Measurements from ENCODE around the gene B3GALT5. TPM values are rescaled to one million over a fixed set of nuclear protein-coding genes. Genes with fewer than 3 reads are reported as not detected.

The B3GALT5 gene
- total RNA-seq, 2 donors from 2014 or later = 0.64 to 1.2 TPM

DNA sequence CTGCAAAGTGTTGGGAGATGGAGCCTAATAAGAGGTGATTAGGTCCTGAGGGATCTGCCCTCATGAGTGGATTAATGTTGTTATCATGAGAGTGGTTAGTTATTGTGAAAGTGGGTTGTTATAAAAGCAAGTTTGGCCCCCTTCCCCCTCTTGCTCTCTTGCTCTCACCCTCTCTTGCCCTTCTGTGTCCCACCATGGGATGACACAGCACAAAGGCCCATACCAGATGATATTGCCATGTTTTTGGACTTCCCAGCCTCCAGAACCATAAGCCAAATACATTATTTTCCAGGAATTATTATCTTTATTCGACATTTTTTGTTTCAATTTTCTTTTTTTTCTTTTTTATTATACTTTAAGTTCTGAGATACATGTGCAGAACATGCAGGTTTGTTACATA, 90.8 kb downstream of the B3GALT5 start:
- TF ChIP-seq POLR2AphosphoS5 (IDR thresholded peaks at IDR 0.05) (no peak), POLR2A (IDR thresholded peaks at IDR 0.05) (no peak)
- TF ChIP-seq, protein P1, sequence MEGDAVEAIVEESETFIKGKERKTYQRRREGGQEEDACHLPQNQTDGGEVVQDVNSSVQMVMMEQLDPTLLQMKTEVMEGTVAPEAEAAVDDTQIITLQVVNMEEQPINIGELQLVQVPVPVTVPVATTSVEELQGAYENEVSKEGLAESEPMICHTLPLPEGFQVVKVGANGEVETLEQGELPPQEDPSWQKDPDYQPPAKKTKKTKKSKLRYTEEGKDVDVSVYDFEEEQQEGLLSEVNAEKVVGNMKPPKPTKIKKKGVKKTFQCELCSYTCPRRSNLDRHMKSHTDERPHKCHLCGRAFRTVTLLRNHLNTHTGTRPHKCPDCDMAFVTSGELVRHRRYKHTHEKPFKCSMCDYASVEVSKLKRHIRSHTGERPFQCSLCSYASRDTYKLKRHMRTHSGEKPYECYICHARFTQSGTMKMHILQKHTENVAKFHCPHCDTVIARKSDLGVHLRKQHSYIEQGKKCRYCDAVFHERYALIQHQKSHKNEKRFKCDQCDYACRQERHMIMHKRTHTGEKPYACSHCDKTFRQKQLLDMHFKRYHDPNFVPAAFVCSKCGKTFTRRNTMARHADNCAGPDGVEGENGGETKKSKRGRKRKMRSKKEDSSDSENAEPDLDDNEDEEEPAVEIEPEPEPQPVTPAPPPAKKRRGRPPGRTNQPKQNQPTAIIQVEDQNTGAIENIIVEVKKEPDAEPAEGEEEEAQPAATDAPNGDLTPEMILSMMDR (IDR thresholded peaks at IDR 0.05) = no peak
- 91% methylated on average over 1 of the region's 1 CpG for WGBS
- intact Hi-C loops (cut with DNase I) = no loop called here

DNA sequence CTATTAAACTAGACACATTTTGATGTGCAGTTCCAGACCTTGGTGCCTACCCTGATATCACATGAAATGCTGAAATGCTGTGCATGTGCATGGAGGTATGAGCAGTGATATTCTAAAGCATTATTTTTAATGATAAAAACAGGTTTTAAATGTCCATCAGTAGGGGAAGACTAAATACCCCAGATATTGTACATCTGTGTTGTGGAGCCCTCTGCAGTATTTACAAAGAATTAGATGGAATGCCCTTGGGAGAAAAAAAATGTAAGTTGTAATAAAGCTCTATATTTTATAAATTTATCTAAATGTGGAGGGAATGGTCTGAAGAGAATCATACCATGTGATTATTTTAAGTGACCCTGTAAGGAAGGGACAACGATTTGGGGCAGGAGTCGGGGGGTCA, 93.1 kb downstream of the B3GALT5 start:
- H3K36me3 ChIP-seq = no peaks in the 10 kb centered on the region
- H3K27me3 ChIP-seq (replicated peaks; ENCODE audit: insufficient read depth) = no peaks in the 10 kb centered on the region
- 93% methylated on average over 2 of the region's 2 CpGs for WGBS
- no peak overlapping the region for H3K4me3 ChIP-seq
- H3K4me1 ChIP-seq (replicated peaks) = no peaks in the 10 kb centered on the region
- intact Hi-C loops (cut with DNase I) = no loop called here
- TF ChIP-seq, protein P1 (IDR thresholded peaks at IDR 0.05) = no peak
- TF ChIP-seq POLR2A (IDR thresholded peaks at IDR 0.05) = no peak
- TF ChIP-seq POLR2AphosphoS5 (IDR thresholded peaks at IDR 0.05) = no peak
- DNase-seq (ENCODE audit: low spot score) = no peak
- no peak overlapping the region for H3K27ac ChIP-seq
- no peaks in the 10 kb centered on the region for H3K9me3 ChIP-seq

More for the DNA sequence above, 90.8 kb downstream of the B3GALT5 start:
- H3K9me3 ChIP-seq = no peaks in the 10 kb centered on the region
- no peak for DNase-seq (ENCODE audit: low spot score)
- H3K27me3 ChIP-seq (replicated peaks; ENCODE audit: insufficient read depth) = no peaks in the 10 kb centered on the region
- no peaks in the 10 kb centered on the region for H3K36me3 ChIP-seq
- H3K27ac ChIP-seq = no peak overlapping the region
- no peaks in the 10 kb centered on the region for H3K4me1 ChIP-seq (replicated peaks)
- no peak overlapping the region for H3K4me3 ChIP-seq

- H3K27ac ChIP-seq = no peak overlapping the region
- WGBS = 31% methylated on average over 1 of the region's 1 CpG
- TF ChIP-seq, protein P1 (IDR thresholded peaks at IDR 0.05) = no peak
- no peak for TF ChIP-seq POLR2AphosphoS5 (IDR thresholded peaks at IDR 0.05)
- TF ChIP-seq POLR2A (IDR thresholded peaks at IDR 0.05) = no peak
Measured at GRCh38 chr21:39707316-39707715, 94.6 kb downstream of the B3GALT5 start.

DNA sequence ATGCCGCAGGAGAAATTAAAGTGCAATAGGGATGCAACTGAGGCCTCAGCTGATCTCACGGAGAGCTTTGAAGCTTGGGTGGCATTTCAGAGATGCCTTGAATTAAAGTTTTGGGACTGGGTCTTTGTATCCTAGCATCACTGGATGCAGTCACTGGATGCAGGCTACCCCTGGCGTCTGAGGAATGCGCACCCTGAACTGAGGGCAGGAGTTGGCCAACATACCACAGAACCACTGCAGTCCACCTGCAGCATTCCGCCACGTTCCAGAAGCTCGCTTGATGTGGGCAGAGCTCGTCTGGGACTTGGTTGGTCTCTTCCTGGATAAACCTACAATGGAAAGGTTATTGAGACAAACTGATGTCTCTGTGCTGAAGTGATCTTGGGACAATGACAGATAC, 98.1 kb downstream of the B3GALT5 start:
- H3K9me3 ChIP-seq = no peaks in the 10 kb centered on the region
- TF ChIP-seq, protein P1 (IDR thresholded peaks at IDR 0.05) = no peak
- TF ChIP-seq POLR2A (IDR thresholded peaks at IDR 0.05) (no peak), POLR2AphosphoS5 (IDR thresholded peaks at IDR 0.05) (no peak)
- 95% methylated on average over 4 of the region's 8 CpGs for WGBS
- no peaks in the 10 kb centered on the region for H3K36me3 ChIP-seq
- intact Hi-C loops (cut with DNase I) = no loop called here
- no peak for DNase-seq (ENCODE audit: low spot score)
- H3K27me3 ChIP-seq (replicated peaks; ENCODE audit: insufficient read depth) = no peaks in the 10 kb centered on the region
- H3K27ac ChIP-seq = no peak overlapping the region
- H3K4me1 ChIP-seq (replicated peaks) = no peaks in the 10 kb centered on the region
- H3K4me3 ChIP-seq = no peak overlapping the region

More at GRCh38 chr21:39707316-39707715, 94.6 kb downstream of the B3GALT5 start:
- H3K4me3 ChIP-seq = no peak overlapping the region
- no peak for DNase-seq (ENCODE audit: low spot score)
- H3K4me1 ChIP-seq (replicated peaks) = no peaks in the 10 kb centered on the region
- H3K36me3 ChIP-seq = no peaks in the 10 kb centered on the region
- H3K9me3 ChIP-seq = no peaks in the 10 kb centered on the region
- intact Hi-C loops (cut with DNase I) = no loop called here
- H3K27me3 ChIP-seq (replicated peaks; ENCODE audit: insufficient read depth) = no peaks in the 10 kb centered on the region

- intact Hi-C loops (cut with DNase I) = no loop called here
- Histone ChIP-seq H3K4me3 (no peak overlapping the region), H3K27ac (no peak overlapping the region), H3K27me3 (replicated peaks; ENCODE audit: insufficient read depth) (no peaks in the 10 kb centered on the region), H3K9me3 (no peaks in the 10 kb centered on the region), H3K36me3 (no peaks in the 10 kb centered on the region), H3K4me1 (replicated peaks) (no peaks in the 10 kb centered on the region)
- TF ChIP-seq, protein P1 (IDR thresholded peaks at IDR 0.05) = no peak
- TF ChIP-seq POLR2AphosphoS5 (IDR thresholded peaks at IDR 0.05) (no peak), POLR2A (IDR thresholded peaks at IDR 0.05) (no peak)
- DNase-seq (ENCODE audit: low spot score) = no peak
- WGBS = 89% methylated on average over 7 of the region's 7 CpGs
Measured at GRCh38 chr21:39712273-39712672, 99.5 kb downstream of the B3GALT5 start.

All from prostate gland (tissue), 2 donors.